ENCODE measurements around the gene PLCB2.

Gene PLCB2

GRCh38 chr15:40274350-40275274 is 33.1 kb downstream of the PLCB2 start:
- no peak for TF ChIP-seq TAF1 (IDR thresholded peaks at IDR 0.05; ENCODE audit: low read depth)
- no peak for TF ChIP-seq EGR1 (IDR thresholded peaks at IDR 0.05)
- 0 out of 2 replicates have a peak, but pooled peaks have one; percentile 59 for TF ChIP-seq TCF12 (IDR thresholded peaks at IDR 0.05; ENCODE audit: low read depth)
- 0 out of 2 replicates have a peak, but pooled peaks have one; percentile 19 for TF ChIP-seq FOXM1 (IDR thresholded peaks at IDR 0.05; ENCODE audit: borderline replicate concordance, low read depth)
- TF ChIP-seq RAD21 (IDR thresholded peaks at IDR 0.05; ENCODE audit: low read depth), result peak; percentile 95
- TF ChIP-seq YY1 (IDR thresholded peaks at IDR 0.05; ENCODE audit: low read depth), result peak; percentile 58; the same call in 1 of the 2 replicates
- 0 out of 2 replicates have a peak, but pooled peaks have one; percentile 20 for TF ChIP-seq TEAD4 (IDR thresholded peaks at IDR 0.05)

GRCh38 chr15:40273428-40273827 is 34.3 kb downstream of the PLCB2 start:
- TF ChIP-seq TEAD4 (IDR thresholded peaks at IDR 0.05) (no peak), RAD21 (IDR thresholded peaks at IDR 0.05; ENCODE audit: low read depth) (no peak), CEBPB (IDR thresholded peaks at IDR 0.05) (no peak), YY1 (IDR thresholded peaks at IDR 0.05; ENCODE audit: low read depth) (no peak), TCF12 (IDR thresholded peaks at IDR 0.05; ENCODE audit: low read depth) (no peak), NFIC (IDR thresholded peaks at IDR 0.05) (no peak), MAX (IDR thresholded peaks at IDR 0.05) (no peak), USF1 (IDR thresholded peaks at IDR 0.05) (no peak), REST (IDR thresholded peaks at IDR 0.05; ENCODE audit: low read depth) (no peak), CREB1 (IDR thresholded peaks at IDR 0.05; ENCODE audit: low read depth) (no peak), ZBTB7A (IDR thresholded peaks at IDR 0.05; ENCODE audit: low read depth) (no peak), FOXM1 (IDR thresholded peaks at IDR 0.05; ENCODE audit: borderline replicate concordance, low read depth) (no peak), TAF1 (IDR thresholded peaks at IDR 0.05; ENCODE audit: low read depth) (no peak), EGR1 (IDR thresholded peaks at IDR 0.05) (no peak), EP300 (IDR thresholded peaks at IDR 0.05; ENCODE audit: borderline replicate concordance) (no peak)

GRCh38 chr15:40272485-40273056 is 35.2 kb downstream of the PLCB2 start:
- TF ChIP-seq EGR1 (IDR thresholded peaks at IDR 0.05) (no peak), NFIC (IDR thresholded peaks at IDR 0.05) (no peak), MAX (IDR thresholded peaks at IDR 0.05) (no peak)

GRCh38 chr15:40271685-40272484 is 35.9 kb downstream of the PLCB2 start:
- TF ChIP-seq TCF12 (IDR thresholded peaks at IDR 0.05; ENCODE audit: low read depth), result no peak
- no peak for TF ChIP-seq CREB1 (IDR thresholded peaks at IDR 0.05; ENCODE audit: low read depth)
- no peak for TF ChIP-seq CEBPB (IDR thresholded peaks at IDR 0.05)
- no peak for TF ChIP-seq ZBTB7A (IDR thresholded peaks at IDR 0.05; ENCODE audit: low read depth)
- no peak for TF ChIP-seq USF1 (IDR thresholded peaks at IDR 0.05)
- TF ChIP-seq RAD21 (IDR thresholded peaks at IDR 0.05; ENCODE audit: low read depth), result no peak
- no peak for TF ChIP-seq YY1 (IDR thresholded peaks at IDR 0.05; ENCODE audit: low read depth)
- no peak for TF ChIP-seq EGR1 (IDR thresholded peaks at IDR 0.05)
- no peak for TF ChIP-seq TEAD4 (IDR thresholded peaks at IDR 0.05)

- TF ChIP-seq RAD21 (IDR thresholded peaks at IDR 0.05; ENCODE audit: low read depth) (no peak), TAF1 (IDR thresholded peaks at IDR 0.05; ENCODE audit: low read depth) (no peak)
Measured at GRCh38 chr15:40270246-40270995, 37.3 kb downstream of the PLCB2 start.

- no peak for TF ChIP-seq REST (IDR thresholded peaks at IDR 0.05; ENCODE audit: low read depth)
- TF ChIP-seq TEAD4 (IDR thresholded peaks at IDR 0.05), result no peak
- TF ChIP-seq USF1 (IDR thresholded peaks at IDR 0.05), result no peak
- no peak for TF ChIP-seq CREB1 (IDR thresholded peaks at IDR 0.05; ENCODE audit: low read depth)
- no peak for TF ChIP-seq EGR1 (IDR thresholded peaks at IDR 0.05)
- TF ChIP-seq TCF12 (IDR thresholded peaks at IDR 0.05; ENCODE audit: low read depth), result no peak
- TF ChIP-seq FOXM1 (IDR thresholded peaks at IDR 0.05; ENCODE audit: borderline replicate concordance, low read depth), result no peak
- no peak for TF ChIP-seq MAX (IDR thresholded peaks at IDR 0.05)
- TF ChIP-seq YY1 (IDR thresholded peaks at IDR 0.05; ENCODE audit: low read depth), result no peak
- TF ChIP-seq NFIC (IDR thresholded peaks at IDR 0.05), result no peak
- TF ChIP-seq ZBTB7A (IDR thresholded peaks at IDR 0.05; ENCODE audit: low read depth), result no peak
Measured at GRCh38 chr15:40269604-40270003, 38.1 kb downstream of the PLCB2 start.
